Esophagus muscularis mucosa (tissue), 4 donors: Measurements from ENCODE around the gene RNF224.

Source experiments
- CTCF ChIP-seq, 3 experiments: fragments of 200-600 bp in 2 of 3; fragments of 450-650 bp in 1 of 3; sonication (generic) in 2 of 3; IDR thresholded peaks; one replicate each; pipeline ENCODE4 v1.5.1; 2017 to 2019; ENCODE audit warnings: antibody characterized with exemption in 3 of 3, mild to moderate bottlenecking in 2 of 3, moderate library complexity in 1 of 3
- EP300 ChIP-seq: sonication (generic); formaldehyde crosslinking; IDR thresholded peaks from one replicate; pipeline ENCODE4 v1.6.1; 2017; ENCODE audit warnings: antibody characterized with exemption
- POLR2AphosphoS5 ChIP-seq, 2 donors: sonication (generic); formaldehyde crosslinking; IDR thresholded peaks; one replicate each; pipeline ENCODE4 v1.6.1; 2017; ENCODE audit warnings: antibody characterized with exemption in 2 of 2

- TF ChIP-seq POLR2AphosphoS5 (IDR thresholded peaks at IDR 0.05) = no peak
- no peak for TF ChIP-seq CTCF (IDR thresholded peaks at IDR 0.05)
- no peak for TF ChIP-seq EP300
These were observed 40.6 kb downstream of the RNF224 start for GRCh38 chr9:137267933-137268355.
